ENCODE measurements around the gene PIP4K2C. TPM values are rescaled to one million over a fixed set of nuclear protein-coding genes. Genes with fewer than 3 reads are reported as not detected.

PIP4K2C gene
- total and polyA plus RNA-seq, 2 experiments from 2014 or later = 10.8 to 30.6 TPM

GRCh38 chr12:57617942-57618341 lies 26.9 kb downstream of the PIP4K2C start:
- Mint-ChIP-seq H3K4me3 (no peak overlapping the region), H3K27me3 (ENCODE audit: insufficient read depth, low read depth, poor library complexity) (peaks cover 96% of the 10 kb centered on the region)

More at GRCh38 chr12:57617942-57618341, 26.9 kb downstream of the PIP4K2C start:
- Histone ChIP-seq H4K20me1 (replicated peaks; ENCODE audit: insufficient read depth) (peaks cover 3% of the 10 kb centered on the region; the same call in 1 of the 2 replicates), H3K9me2 (ENCODE audit: insufficient read depth) (no peaks in the 10 kb centered on the region), H3K4me1 (ENCODE audit: insufficient read depth) (peaks cover 28% of the 10 kb centered on the region), H3K4me3 (no peak overlapping the region), H2AFZ (no peak overlapping the region), H3K36me3 (ENCODE audit: insufficient read depth) (peaks cover 4% of the 10 kb centered on the region; the same call in 1 of the 2 replicates), H3K27me3 (ENCODE audit: insufficient read depth) (peaks cover 100% of the 10 kb centered on the region), H3K27ac (ENCODE audit: low read depth) (no peak overlapping the region), H3F3A (replicated peaks; ENCODE audit: low read depth) (0 out of 2 replicates have a peak, but pooled peaks cover 13% of the 10 kb centered on the region), H3K79me2 (replicated peaks; ENCODE audit: insufficient read depth) (no peaks in the 10 kb centered on the region), H3K4me2 (no peak overlapping the region; the same call in 1 of the 2 replicates)
- Mint-ChIP-seq H3K4me1 (peaks cover 31% of the 10 kb centered on the region), H3K9me3 (no peaks in the 10 kb centered on the region), H3K27ac (no peak overlapping the region), H3K36me3 (ENCODE audit: low read depth) (peaks cover 20% of the 10 kb centered on the region; the same call in 2 of the 3 replicates)
- DNase-seq (ENCODE audit: low spot score) = no peak
- TF ChIP-seq CREB1 (CRISPR knock-in tag; IDR thresholded peaks at IDR 0.05; ENCODE audit: low read depth) (no peak), NANOG (IDR thresholded peaks at IDR 0.05; ENCODE audit: borderline replicate concordance) (no peak), ZNF331 (CRISPR knock-in tag; IDR thresholded peaks at IDR 0.05; ENCODE audit: low read depth) (no peak), EZH2 (IDR thresholded peaks at IDR 0.05; ENCODE audit: low read depth, unreplicated experiment) (no peak), STAT1 (IDR thresholded peaks at IDR 0.05; ENCODE audit: unreplicated experiment) (no peak), ZNF462 (CRISPR knock-in tag; IDR thresholded peaks at IDR 0.05) (no peak), EZH2phosphoT487 (IDR thresholded peaks at IDR 0.05; ENCODE audit: unreplicated experiment) (no peak), POLR2AphosphoS5 (IDR thresholded peaks at IDR 0.05; ENCODE audit: low read depth) (no peak), ZNF114 (CRISPR knock-in tag; IDR thresholded peaks at IDR 0.05) (no peak), JUNB (IDR thresholded peaks at IDR 0.05; ENCODE audit: unreplicated experiment) (no peak)
- TF ChIP-seq, protein P1, sequence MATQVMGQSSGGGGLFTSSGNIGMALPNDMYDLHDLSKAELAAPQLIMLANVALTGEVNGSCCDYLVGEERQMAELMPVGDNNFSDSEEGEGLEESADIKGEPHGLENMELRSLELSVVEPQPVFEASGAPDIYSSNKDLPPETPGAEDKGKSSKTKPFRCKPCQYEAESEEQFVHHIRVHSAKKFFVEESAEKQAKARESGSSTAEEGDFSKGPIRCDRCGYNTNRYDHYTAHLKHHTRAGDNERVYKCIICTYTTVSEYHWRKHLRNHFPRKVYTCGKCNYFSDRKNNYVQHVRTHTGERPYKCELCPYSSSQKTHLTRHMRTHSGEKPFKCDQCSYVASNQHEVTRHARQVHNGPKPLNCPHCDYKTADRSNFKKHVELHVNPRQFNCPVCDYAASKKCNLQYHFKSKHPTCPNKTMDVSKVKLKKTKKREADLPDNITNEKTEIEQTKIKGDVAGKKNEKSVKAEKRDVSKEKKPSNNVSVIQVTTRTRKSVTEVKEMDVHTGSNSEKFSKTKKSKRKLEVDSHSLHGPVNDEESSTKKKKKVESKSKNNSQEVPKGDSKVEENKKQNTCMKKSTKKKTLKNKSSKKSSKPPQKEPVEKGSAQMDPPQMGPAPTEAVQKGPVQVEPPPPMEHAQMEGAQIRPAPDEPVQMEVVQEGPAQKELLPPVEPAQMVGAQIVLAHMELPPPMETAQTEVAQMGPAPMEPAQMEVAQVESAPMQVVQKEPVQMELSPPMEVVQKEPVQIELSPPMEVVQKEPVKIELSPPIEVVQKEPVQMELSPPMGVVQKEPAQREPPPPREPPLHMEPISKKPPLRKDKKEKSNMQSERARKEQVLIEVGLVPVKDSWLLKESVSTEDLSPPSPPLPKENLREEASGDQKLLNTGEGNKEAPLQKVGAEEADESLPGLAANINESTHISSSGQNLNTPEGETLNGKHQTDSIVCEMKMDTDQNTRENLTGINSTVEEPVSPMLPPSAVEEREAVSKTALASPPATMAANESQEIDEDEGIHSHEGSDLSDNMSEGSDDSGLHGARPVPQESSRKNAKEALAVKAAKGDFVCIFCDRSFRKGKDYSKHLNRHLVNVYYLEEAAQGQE (IDR thresholded peaks at IDR 0.05; ENCODE audit: unreplicated experiment) = no peak
- TF ChIP-seq, protein P2, sequence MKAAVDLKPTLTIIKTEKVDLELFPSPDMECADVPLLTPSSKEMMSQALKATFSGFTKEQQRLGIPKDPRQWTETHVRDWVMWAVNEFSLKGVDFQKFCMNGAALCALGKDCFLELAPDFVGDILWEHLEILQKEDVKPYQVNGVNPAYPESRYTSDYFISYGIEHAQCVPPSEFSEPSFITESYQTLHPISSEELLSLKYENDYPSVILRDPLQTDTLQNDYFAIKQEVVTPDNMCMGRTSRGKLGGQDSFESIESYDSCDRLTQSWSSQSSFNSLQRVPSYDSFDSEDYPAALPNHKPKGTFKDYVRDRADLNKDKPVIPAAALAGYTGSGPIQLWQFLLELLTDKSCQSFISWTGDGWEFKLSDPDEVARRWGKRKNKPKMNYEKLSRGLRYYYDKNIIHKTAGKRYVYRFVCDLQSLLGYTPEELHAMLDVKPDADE (IDR thresholded peaks at IDR 0.05) = no peak
- TF ChIP-seq, protein P3, sequence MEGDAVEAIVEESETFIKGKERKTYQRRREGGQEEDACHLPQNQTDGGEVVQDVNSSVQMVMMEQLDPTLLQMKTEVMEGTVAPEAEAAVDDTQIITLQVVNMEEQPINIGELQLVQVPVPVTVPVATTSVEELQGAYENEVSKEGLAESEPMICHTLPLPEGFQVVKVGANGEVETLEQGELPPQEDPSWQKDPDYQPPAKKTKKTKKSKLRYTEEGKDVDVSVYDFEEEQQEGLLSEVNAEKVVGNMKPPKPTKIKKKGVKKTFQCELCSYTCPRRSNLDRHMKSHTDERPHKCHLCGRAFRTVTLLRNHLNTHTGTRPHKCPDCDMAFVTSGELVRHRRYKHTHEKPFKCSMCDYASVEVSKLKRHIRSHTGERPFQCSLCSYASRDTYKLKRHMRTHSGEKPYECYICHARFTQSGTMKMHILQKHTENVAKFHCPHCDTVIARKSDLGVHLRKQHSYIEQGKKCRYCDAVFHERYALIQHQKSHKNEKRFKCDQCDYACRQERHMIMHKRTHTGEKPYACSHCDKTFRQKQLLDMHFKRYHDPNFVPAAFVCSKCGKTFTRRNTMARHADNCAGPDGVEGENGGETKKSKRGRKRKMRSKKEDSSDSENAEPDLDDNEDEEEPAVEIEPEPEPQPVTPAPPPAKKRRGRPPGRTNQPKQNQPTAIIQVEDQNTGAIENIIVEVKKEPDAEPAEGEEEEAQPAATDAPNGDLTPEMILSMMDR (conservative IDR thresholded peaks at IDR 0.05; ENCODE audit: low read depth in 2 of 2) = no peak
- no peak for ATAC-seq
